Measurements from ENCODE around the gene DAND5. TPM values are rescaled to one million over a fixed set of nuclear protein-coding genes. Genes with fewer than 3 reads are reported as not detected.
A peak's percentile ranks its signal among the peaks of the same experiment; 100 is the strongest.

DAND5 gene
- total and polyA plus RNA-seq, 9 of the 15 experiments (the other 6 are each of a cell fraction or from before 2014, with no cell fraction given), result 0.22 to 0.83 (median 0.60) TPM

DNA sequence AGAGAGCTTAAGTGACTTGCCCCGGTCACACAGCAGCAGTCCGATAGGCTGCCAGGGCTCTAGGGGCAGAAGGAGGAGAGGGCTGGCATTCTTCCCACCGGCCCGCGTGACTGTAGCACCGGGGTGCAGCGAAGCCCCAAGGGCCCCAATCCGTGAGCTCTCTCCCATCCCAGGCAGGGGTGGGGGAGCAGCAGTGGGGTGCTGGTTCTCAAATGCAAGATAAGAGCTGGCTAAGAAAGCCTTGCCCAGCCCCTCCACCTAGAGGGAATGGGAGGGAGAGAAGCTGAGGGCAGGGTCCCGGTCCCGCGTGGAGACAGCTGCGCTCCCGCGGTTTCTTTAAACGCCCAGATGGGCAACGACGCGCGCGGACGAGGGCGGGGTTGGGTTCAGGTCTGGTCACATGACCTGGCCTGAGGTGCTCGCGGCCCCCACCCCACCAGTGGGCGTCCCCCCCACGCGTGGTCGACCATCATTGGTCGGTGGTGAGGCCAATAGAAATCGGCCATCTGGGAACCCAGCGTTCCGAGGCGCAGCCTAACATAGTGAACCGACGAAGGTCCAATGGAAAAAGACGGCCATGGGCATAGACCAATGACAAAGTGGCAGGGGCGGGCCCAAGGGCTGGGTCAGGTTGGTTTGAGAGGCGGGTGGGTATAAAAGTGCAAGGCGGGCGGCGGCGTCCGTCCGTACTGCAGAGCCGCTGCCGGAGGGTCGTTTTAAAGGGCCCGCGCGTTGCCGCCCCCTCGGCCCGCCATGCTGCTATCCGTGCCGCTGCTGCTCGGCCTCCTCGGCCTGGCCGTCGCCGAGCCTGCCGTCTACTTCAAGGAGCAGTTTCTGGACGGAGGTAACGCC, 31.2 kb upstream of the DAND5 start, which contains the start of gene CALR (continued):
- peak; percentile 25; the same call in 1 of the 2 replicates for TF ChIP-seq TEAD4 (IDR thresholded peaks at IDR 0.05; ENCODE audit: low read length)
- TF ChIP-seq TEAD4 (CRISPR knock-in tag; IDR thresholded peaks at IDR 0.05; ENCODE audit: borderline replicate concordance), result 0 out of 2 replicates have a peak, but pooled peaks have one; percentile 35
- no peak for TF ChIP-seq DNMT1 (IDR thresholded peaks at IDR 0.05)
- no peak for TF ChIP-seq KAT8 (IDR thresholded peaks at IDR 0.05; ENCODE audit: low read depth)
- no peak for TF ChIP-seq ZNF408 (CRISPR knock-in tag; IDR thresholded peaks at IDR 0.05; ENCODE audit: low read depth)
- no peak for TF ChIP-seq BRF1 (IDR thresholded peaks at IDR 0.05; ENCODE audit: borderline replicate concordance, extremely low read depth, insufficient read length)
- TF ChIP-seq MECOM (CRISPR knock-in tag; IDR thresholded peaks at IDR 0.05), result 0 out of 2 replicates have a peak, but pooled peaks have one; percentile 18
- 0 out of 2 replicates have a peak, but pooled peaks have one; percentile 20 for TF ChIP-seq CBFA2T3 (IDR thresholded peaks at IDR 0.05)
- peak; percentile 92 for TF ChIP-seq GTF2F1 (IDR thresholded peaks at IDR 0.05; ENCODE audit: low read depth, low read length)
- peak; percentile 53; the same call in 1 of the 2 replicates for TF ChIP-seq CBX1 (IDR thresholded peaks at IDR 0.05; ENCODE audit: low read depth)
- TF ChIP-seq POLR3A (IDR thresholded peaks at IDR 0.05; ENCODE audit: borderline replicate concordance, extremely low read depth, insufficient read depth, insufficient read length), result no peak
- TF ChIP-seq SMARCE1 (IDR thresholded peaks at IDR 0.05), result peak; percentile 35; the same call in 1 of the 2 replicates
- TF ChIP-seq, protein P1, sequence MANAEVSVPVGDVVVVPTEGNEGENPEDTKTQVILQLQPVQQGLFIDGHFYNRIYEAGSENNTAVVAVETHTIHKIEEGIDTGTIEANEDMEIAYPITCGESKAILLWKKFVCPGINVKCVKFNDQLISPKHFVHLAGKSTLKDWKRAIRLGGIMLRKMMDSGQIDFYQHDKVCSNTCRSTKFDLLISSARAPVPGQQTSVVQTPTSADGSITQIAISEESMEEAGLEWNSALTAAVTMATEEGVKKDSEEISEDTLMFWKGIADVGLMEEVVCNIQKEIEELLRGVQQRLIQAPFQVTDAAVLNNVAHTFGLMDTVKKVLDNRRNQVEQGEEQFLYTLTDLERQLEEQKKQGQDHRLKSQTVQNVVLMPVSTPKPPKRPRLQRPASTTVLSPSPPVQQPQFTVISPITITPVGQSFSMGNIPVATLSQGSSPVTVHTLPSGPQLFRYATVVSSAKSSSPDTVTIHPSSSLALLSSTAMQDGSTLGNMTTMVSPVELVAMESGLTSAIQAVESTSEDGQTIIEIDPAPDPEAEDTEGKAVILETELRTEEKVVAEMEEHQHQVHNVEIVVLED (CRISPR knock-in tag; IDR thresholded peaks at IDR 0.05), result no peak; the same call in 1 of the 2 replicates
- TF ChIP-seq SIN3B (IDR thresholded peaks at IDR 0.05; ENCODE audit: low read depth), result peak; percentile 78
- TF ChIP-seq ZNF253 (CRISPR knock-in tag; conservative IDR thresholded peaks at IDR 0.05), result no peak
- TF ChIP-seq EZH2 (IDR thresholded peaks at IDR 0.05; ENCODE audit: borderline replicate concordance, low read depth, low read length), result no peak
- TF ChIP-seq ZNF699 (CRISPR knock-in tag; IDR thresholded peaks at IDR 0.05; ENCODE audit: insufficient replicate concordance), result peak; percentile 24
- peak; percentile 64; the same call in 1 of the 2 replicates for TF ChIP-seq RBM14 (IDR thresholded peaks at IDR 0.05; ENCODE audit: borderline replicate concordance, insufficient read depth, low read depth, low read length)
- no peak for TF ChIP-seq PTBP1 (IDR thresholded peaks at IDR 0.05; ENCODE audit: low read depth, low read length)
- peak; percentile 31; the same call in 1 of the 2 replicates for TF ChIP-seq ZNF830 (CRISPR knock-in tag; IDR thresholded peaks at IDR 0.05)
- TF ChIP-seq ZC3H8 (IDR thresholded peaks at IDR 0.05), result no peak
- peak; percentile 39; the same call in 1 of the 2 replicates for TF ChIP-seq SMARCA4 (IDR thresholded peaks at IDR 0.05)
- TF ChIP-seq, protein P2, sequence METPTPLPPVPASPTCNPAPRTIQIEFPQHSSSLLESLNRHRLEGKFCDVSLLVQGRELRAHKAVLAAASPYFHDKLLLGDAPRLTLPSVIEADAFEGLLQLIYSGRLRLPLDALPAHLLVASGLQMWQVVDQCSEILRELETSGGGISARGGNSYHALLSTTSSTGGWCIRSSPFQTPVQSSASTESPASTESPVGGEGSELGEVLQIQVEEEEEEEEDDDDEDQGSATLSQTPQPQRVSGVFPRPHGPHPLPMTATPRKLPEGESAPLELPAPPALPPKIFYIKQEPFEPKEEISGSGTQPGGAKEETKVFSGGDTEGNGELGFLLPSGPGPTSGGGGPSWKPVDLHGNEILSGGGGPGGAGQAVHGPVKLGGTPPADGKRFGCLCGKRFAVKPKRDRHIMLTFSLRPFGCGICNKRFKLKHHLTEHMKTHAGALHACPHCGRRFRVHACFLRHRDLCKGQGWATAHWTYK (CRISPR knock-in tag; IDR thresholded peaks at IDR 0.05), result peak; percentile 37; the same call in 1 of the 2 replicates
- TF ChIP-seq, protein P3, sequence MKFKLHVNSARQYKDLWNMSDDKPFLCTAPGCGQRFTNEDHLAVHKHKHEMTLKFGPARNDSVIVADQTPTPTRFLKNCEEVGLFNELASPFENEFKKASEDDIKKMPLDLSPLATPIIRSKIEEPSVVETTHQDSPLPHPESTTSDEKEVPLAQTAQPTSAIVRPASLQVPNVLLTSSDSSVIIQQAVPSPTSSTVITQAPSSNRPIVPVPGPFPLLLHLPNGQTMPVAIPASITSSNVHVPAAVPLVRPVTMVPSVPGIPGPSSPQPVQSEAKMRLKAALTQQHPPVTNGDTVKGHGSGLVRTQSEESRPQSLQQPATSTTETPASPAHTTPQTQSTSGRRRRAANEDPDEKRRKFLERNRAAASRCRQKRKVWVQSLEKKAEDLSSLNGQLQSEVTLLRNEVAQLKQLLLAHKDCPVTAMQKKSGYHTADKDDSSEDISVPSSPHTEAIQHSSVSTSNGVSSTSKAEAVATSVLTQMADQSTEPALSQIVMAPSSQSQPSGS (CRISPR knock-in tag; IDR thresholded peaks at IDR 0.05), result no peak
- peak; percentile 74 for TF ChIP-seq CCNT2 (IDR thresholded peaks at IDR 0.05; ENCODE audit: borderline replicate concordance, extremely low read depth, insufficient read length, low read depth, low read length)

Data from K562 (cell line).